ENCODE measurements around the gene ELOVL5.

DNA sequence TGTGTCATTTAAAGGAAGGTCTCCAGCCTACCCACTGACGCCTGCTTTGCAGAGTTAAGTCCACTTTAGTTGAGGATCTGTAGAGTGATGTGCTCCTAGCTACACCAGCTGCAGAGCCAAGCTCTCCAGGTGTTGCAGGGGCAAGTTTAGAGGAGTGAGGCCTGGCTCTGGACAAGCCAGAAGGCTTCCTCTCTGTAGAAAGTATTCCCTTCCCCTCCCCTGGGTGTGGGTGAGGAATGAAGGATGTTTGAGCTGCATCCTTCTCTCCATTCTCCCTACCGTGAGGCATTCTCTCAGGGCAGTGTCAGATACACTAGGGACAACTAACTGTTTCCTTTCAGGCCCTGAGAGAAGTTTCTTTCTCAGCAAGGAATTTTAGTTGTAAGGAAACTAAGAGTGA lies 66.5 kb downstream of the ELOVL5 start:
- no peak for TF ChIP-seq POLR2A (IDR thresholded peaks at IDR 0.05)
- TF ChIP-seq, protein P1, sequence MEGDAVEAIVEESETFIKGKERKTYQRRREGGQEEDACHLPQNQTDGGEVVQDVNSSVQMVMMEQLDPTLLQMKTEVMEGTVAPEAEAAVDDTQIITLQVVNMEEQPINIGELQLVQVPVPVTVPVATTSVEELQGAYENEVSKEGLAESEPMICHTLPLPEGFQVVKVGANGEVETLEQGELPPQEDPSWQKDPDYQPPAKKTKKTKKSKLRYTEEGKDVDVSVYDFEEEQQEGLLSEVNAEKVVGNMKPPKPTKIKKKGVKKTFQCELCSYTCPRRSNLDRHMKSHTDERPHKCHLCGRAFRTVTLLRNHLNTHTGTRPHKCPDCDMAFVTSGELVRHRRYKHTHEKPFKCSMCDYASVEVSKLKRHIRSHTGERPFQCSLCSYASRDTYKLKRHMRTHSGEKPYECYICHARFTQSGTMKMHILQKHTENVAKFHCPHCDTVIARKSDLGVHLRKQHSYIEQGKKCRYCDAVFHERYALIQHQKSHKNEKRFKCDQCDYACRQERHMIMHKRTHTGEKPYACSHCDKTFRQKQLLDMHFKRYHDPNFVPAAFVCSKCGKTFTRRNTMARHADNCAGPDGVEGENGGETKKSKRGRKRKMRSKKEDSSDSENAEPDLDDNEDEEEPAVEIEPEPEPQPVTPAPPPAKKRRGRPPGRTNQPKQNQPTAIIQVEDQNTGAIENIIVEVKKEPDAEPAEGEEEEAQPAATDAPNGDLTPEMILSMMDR (IDR thresholded peaks at IDR 0.05), result no peak

All from thyroid gland (tissue), 4 donors.